Fibroblast of gingiva (primary cell): ENCODE results near the gene MACROD1.
A peak's percentile ranks its signal among the peaks of the same experiment; 100 is the strongest.

ENCODE experiments used
- DNase-seq: peaks from one replicate; pipeline ENCODE4 v3.0.0-alpha.2; 2011; ENCODE audit warnings: low read depth

The MACROD1 gene

GRCh38 chr11:64092111-64092760, 73.7 kb downstream of the MACROD1 start:
- DNase-seq: no peak

- peak; percentile 42 for DNase-seq
Measured at GRCh38 chr11:64090806-64091516, 75.0 kb downstream of the MACROD1 start.

GRCh38 chr11:64089915-64090805, 75.8 kb downstream of the MACROD1 start:
- DNase-seq: no peak

- DNase-seq: no peak
Measured at GRCh38 chr11:64089493-64089892, 76.4 kb downstream of the MACROD1 start.

GRCh38 chr11:64089027-64089360, 76.9 kb downstream of the MACROD1 start:
- DNase-seq: no peak

GRCh38 chr11:64088162-64089026, 77.5 kb downstream of the MACROD1 start:
- no peak for DNase-seq

GRCh38 chr11:64086258-64087123, 79.4 kb downstream of the MACROD1 start:
- no peak for DNase-seq

GRCh38 chr11:64085906-64086257, 80.0 kb downstream of the MACROD1 start:
- no peak for DNase-seq

GRCh38 chr11:64084951-64085710, 80.8 kb downstream of the MACROD1 start:
- no peak for DNase-seq

- no peak for DNase-seq
Measured at GRCh38 chr11:64084146-64084950, 81.6 kb downstream of the MACROD1 start.

GRCh38 chr11:64083398-64084080, 82.4 kb downstream of the MACROD1 start:
- DNase-seq: no peak

- DNase-seq: no peak
Measured at GRCh38 chr11:64081745-64082442, 84.0 kb downstream of the MACROD1 start.

GRCh38 chr11:64080390-64080789, 85.5 kb downstream of the MACROD1 start:
- DNase-seq: no peak

GRCh38 chr11:64078905-64079304, 87.0 kb downstream of the MACROD1 start:
- no peak for DNase-seq

- DNase-seq: no peak
Measured at GRCh38 chr11:64078284-64078683, 87.6 kb downstream of the MACROD1 start.

- no peak for DNase-seq
Measured at GRCh38 chr11:64077607-64078006, 88.3 kb downstream of the MACROD1 start.

- DNase-seq: no peak
Measured at GRCh38 chr11:64076758-64077157, 89.2 kb downstream of the MACROD1 start.

- DNase-seq: no peak
Measured at GRCh38 chr11:64074239-64074638, 91.7 kb downstream of the MACROD1 start.
